Measurements from ENCODE around the gene STIMATE.

Gene STIMATE

GRCh38 chr3:52907497-52907896, 10.1 kb upstream of the STIMATE start:
- Mint-ChIP-seq H3K27ac (no peak overlapping the region), H3K9me3 (no peaks in the 10 kb centered on the region)

GRCh38 chr3:52904552-52904951, 7.2 kb upstream of the STIMATE start:
- ATAC-seq = no peak
- no peak overlapping the region for H3K4me3 Mint-ChIP-seq
- no peaks in the 10 kb centered on the region for H3K27me3 Mint-ChIP-seq
- H3K27ac Mint-ChIP-seq = peak overlapping the region in 1 of 2 donors; percentile 20
- no peak for DNase-seq
- no peaks in the 10 kb centered on the region for H3K4me1 Mint-ChIP-seq
- no peaks in the 10 kb centered on the region for H3K9me3 Mint-ChIP-seq

More at GRCh38 chr3:52907497-52907896, 10.1 kb upstream of the STIMATE start:
- no peak overlapping the region for H3K4me3 Mint-ChIP-seq
- ATAC-seq = no peak
- no peaks in the 10 kb centered on the region for H3K27me3 Mint-ChIP-seq
- DNase-seq = no peak
- no peaks in the 10 kb centered on the region for H3K4me1 Mint-ChIP-seq

DNA sequence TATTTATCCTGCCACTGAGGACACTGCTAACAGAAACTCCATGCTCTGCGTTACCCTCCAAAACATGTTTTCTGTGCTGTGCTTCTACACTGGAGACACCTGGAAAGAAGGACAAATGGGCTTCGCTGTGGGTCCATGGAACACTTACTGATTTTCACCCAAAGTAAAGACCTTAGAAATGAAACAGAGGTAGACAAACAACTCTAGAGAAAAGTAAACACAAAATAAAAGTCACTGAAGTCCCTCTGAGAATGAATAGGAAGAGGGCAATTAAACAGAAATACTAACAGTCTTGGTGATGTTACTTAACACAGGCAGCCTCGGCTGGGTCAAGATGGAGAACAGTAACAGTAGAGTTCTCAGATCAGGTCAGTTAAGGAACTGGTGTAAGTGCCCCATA, 6.7 kb upstream of the STIMATE start:
- Mint-ChIP-seq H3K27me3 (no peaks in the 10 kb centered on the region), H3K27ac (no peak overlapping the region), H3K4me1 (no peaks in the 10 kb centered on the region), H3K4me3 (no peak overlapping the region), H3K9me3 (no peaks in the 10 kb centered on the region)
- ATAC-seq (no peak), DNase-seq (no peak)

- Mint-ChIP-seq H3K4me3 (peak overlapping the region; percentile 95 to 98), H3K27me3 (no peaks in the 10 kb centered on the region), H3K4me1 (peaks cover 52% of the 10 kb centered on the region), H3K9me3 (no peaks in the 10 kb centered on the region), H3K27ac (peak overlapping the region; percentile 66 to 94)
- ATAC-seq = no peak
- no peak for DNase-seq
These were observed 735 bp downstream of the STIMATE start for GRCh38 chr3:52896613-52897012.

DNA sequence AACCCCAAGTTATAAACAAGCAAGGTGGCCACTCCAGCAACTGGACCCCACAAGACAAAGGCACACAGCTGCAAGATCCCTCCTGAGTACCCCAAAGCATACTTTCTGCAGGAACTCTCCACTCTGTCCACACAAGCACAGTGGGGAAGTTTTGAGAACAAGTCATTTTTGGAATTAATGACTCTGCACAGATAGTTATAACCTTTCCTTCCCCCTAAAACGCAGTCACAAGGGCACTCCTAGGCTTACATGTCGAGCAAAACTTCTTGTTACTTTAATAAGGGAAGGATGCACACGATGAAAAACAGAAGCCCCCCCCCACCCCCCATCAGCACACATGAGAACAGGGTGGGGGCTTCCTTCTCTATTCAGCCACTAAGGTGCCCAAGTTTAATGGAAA, 1.2 kb downstream of the STIMATE start:
- Mint-ChIP-seq H3K4me3 (peak overlapping the region; percentile 95 to 98), H3K4me1 (peaks cover 57% of the 10 kb centered on the region), H3K9me3 (no peaks in the 10 kb centered on the region), H3K27me3 (no peaks in the 10 kb centered on the region), H3K27ac (peak overlapping the region; percentile 66 to 94)
- no peak for DNase-seq
- no peak for ATAC-seq

DNA sequence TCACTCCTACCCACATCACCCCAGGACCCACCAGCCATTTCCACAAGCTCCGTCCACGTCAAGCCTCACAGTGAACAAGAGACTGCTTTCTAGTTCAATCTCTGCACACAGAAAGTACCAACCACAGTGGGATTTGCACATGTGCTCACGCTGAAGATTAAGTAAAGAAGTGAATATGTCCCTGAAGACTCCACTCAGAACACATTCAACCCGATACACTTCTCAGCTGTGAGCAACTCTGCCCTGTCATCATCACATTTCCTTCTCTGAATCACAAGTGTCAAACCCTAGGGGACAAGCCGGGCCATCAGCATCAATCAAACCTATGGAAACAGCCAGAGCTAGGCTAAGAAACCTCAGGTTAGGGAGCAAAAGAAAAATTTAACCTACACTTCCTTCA, 1.9 kb downstream of the STIMATE start:
- Mint-ChIP-seq H3K27me3 (no peaks in the 10 kb centered on the region), H3K9me3 (no peaks in the 10 kb centered on the region), H3K4me1 (peaks cover 64% of the 10 kb centered on the region), H3K27ac (no peak overlapping the region), H3K4me3 (peak overlapping the region; percentile 95 to 98)
- ATAC-seq (no peak), DNase-seq (no peak)

DNA sequence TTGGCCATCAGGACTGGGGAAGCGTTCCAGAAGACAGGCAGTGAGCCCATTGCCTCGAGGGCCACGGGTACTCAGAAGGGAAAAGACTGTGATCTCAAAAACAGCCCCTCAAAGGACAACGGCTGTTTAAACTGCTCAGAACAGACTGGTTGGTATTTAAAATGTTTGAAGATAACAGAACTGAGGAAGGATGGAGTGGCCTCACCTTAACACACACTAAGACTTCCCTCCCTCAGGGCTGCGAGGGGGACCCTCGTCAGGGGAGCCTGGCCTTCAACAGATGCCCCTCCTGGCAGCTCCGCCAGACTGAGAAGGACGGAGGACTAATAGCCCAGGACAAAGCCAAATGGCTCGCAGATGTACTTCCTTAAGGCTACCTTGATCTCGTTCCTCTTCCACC, 2.6 kb downstream of the STIMATE start:
- DNase-seq = no peak
- ATAC-seq = no peak
- Mint-ChIP-seq H3K4me1 (peaks cover 71% of the 10 kb centered on the region), H3K27me3 (no peaks in the 10 kb centered on the region), H3K9me3 (no peaks in the 10 kb centered on the region), H3K4me3 (peak overlapping the region in 1 of 2 donors; percentile 6), H3K27ac (no peak overlapping the region)

- Mint-ChIP-seq H3K4me1 (peaks cover 73% of the 10 kb centered on the region), H3K27me3 (no peaks in the 10 kb centered on the region), H3K4me3 (peak overlapping the region; percentile 73 to 76), H3K9me3 (no peaks in the 10 kb centered on the region), H3K27ac (no peak overlapping the region)
- ATAC-seq (no peak), DNase-seq (no peak)
These were observed 3.6 kb downstream of the STIMATE start for GRCh38 chr3:52893723-52894122.

DNA sequence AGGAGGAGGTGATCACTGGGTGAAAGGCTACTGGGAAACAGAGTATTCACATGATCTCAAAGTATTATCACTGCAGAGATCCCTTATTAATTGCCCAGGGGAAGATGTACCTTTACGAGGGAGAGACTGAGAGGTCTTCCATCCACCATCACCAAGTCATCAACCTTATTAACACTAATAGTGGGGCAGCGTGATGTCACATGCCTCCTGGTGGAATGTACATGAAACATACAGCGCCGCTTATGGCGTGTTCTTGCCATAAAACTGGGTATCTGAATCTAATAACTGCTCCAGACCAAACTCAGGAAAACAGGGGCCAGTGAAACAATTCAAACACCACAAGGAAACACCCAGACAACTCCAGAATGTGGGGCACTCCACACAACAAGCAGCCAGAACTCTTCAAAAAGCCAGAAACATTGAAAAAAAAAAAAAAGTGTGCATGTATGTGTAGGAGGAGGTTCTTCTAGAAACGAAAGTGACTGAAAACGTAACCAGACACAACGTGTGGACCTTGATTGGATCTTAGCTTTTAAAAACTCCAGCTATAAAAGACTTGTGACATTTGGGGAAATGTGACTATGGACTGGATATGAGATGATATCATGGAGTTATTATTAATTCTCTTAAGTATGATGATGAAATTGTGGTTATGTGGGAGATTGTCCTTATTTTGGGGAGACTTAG, 4.6 kb downstream of the STIMATE start:
- H3K27me3 Mint-ChIP-seq = no peaks in the 10 kb centered on the region
- peaks cover 73% of the 10 kb centered on the region for H3K4me1 Mint-ChIP-seq
- ATAC-seq = no peak
- H3K9me3 Mint-ChIP-seq = no peaks in the 10 kb centered on the region
- peak overlapping the region; percentile 73 to 76 for H3K4me3 Mint-ChIP-seq
- H3K27ac Mint-ChIP-seq = peak overlapping the region; percentile 34 to 68
- DNase-seq = peak in 1 of 2 donors; percentile 19

- DNase-seq (no peak), ATAC-seq (no peak)
- H3K27me3 Mint-ChIP-seq = no peaks in the 10 kb centered on the region
- H3K4me1 Mint-ChIP-seq = peaks cover 73% of the 10 kb centered on the region
- H3K9me3 Mint-ChIP-seq = no peaks in the 10 kb centered on the region
- no peak overlapping the region for H3K27ac Mint-ChIP-seq
- peak overlapping the region; percentile 73 to 76 for H3K4me3 Mint-ChIP-seq
These were observed 5.1 kb downstream of the STIMATE start for GRCh38 chr3:52892290-52892624.

DNA sequence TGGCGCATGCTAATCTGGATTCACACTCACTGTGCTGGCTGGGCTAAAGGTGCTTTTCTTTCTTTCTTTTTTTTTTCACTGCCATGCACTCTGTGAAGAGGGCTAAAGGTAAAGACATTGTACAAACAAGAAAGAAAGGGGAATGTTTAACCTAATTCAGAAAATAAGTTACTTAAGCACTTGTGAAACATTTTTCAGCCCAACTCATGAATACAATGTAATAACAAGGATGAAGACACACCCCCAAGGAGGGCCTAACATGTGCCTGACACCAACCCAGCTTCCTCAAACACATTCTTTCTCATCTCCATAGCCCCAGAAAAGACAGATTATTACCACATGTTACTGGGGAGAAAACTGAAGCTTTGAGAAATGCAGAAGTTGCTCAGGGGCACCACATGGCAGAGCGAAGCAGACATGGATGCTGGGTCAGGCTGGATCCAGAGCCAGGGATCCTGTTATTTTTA, 5.7 kb downstream of the STIMATE start:
- peaks cover 72% of the 10 kb centered on the region for H3K4me1 Mint-ChIP-seq
- H3K27me3 Mint-ChIP-seq = no peaks in the 10 kb centered on the region
- H3K4me3 Mint-ChIP-seq = peak overlapping the region; percentile 76 to 79
- H3K27ac Mint-ChIP-seq = peak overlapping the region in 1 of 2 donors; percentile 79
- DNase-seq = no peak
- H3K9me3 Mint-ChIP-seq = no peaks in the 10 kb centered on the region
- peak; percentile 47 for ATAC-seq

GRCh38 chr3:52891164-52891563, 6.2 kb downstream of the STIMATE start:
- Mint-ChIP-seq H3K27ac (peak overlapping the region; percentile 79 to 91), H3K4me3 (peak overlapping the region; percentile 76 to 79), H3K27me3 (no peaks in the 10 kb centered on the region), H3K9me3 (no peaks in the 10 kb centered on the region), H3K4me1 (peaks cover 67% of the 10 kb centered on the region)
- ATAC-seq = peak; percentile 89
- DNase-seq = peak; percentile 54 to 82

- Mint-ChIP-seq H3K4me3 (peak overlapping the region; percentile 44 to 49), H3K9me3 (no peaks in the 10 kb centered on the region), H3K27me3 (no peaks in the 10 kb centered on the region), H3K4me1 (peaks cover 67% of the 10 kb centered on the region), H3K27ac (peak overlapping the region in 1 of 2 donors; percentile 79)
- DNase-seq (peak; percentile 33 to 57), ATAC-seq (peak; percentile 46)
These were observed 6.6 kb downstream of the STIMATE start for GRCh38 chr3:52890735-52891134.

GRCh38 chr3:52889901-52890300, 7.4 kb downstream of the STIMATE start:
- no peak for DNase-seq
- no peaks in the 10 kb centered on the region for H3K27me3 Mint-ChIP-seq
- peak overlapping the region in 1 of 2 donors; percentile 2 for H3K27ac Mint-ChIP-seq
- H3K4me3 Mint-ChIP-seq = no peak overlapping the region
- ATAC-seq = no peak
- no peaks in the 10 kb centered on the region for H3K9me3 Mint-ChIP-seq
- peaks cover 59% of the 10 kb centered on the region for H3K4me1 Mint-ChIP-seq

DNA sequence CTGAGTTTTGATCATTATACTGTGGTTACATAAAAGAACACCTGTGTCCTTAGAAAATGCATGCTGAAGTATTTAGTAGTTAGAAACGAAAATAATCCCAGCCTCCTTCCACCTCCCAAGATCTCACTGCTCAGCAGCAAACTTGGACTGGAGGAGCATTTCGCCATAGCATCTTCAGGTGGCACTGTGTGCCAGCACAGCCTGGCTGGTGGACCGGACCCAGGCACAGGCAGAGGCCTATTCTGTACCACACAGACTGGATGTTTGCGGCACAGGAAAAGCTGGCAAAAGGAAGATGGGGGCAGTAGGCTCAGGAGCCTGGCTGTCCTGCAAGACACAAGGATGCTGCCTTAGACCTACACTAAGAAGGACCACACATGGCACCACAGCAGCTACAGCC, 10.2 kb downstream of the STIMATE start:
- peaks cover 49% of the 10 kb centered on the region for H3K4me1 Mint-ChIP-seq
- ATAC-seq (no peak), DNase-seq (no peak)
- H3K27ac Mint-ChIP-seq = no peak overlapping the region
- no peak overlapping the region for H3K4me3 Mint-ChIP-seq
- no peaks in the 10 kb centered on the region for H3K9me3 Mint-ChIP-seq
- no peaks in the 10 kb centered on the region for H3K27me3 Mint-ChIP-seq

DNA sequence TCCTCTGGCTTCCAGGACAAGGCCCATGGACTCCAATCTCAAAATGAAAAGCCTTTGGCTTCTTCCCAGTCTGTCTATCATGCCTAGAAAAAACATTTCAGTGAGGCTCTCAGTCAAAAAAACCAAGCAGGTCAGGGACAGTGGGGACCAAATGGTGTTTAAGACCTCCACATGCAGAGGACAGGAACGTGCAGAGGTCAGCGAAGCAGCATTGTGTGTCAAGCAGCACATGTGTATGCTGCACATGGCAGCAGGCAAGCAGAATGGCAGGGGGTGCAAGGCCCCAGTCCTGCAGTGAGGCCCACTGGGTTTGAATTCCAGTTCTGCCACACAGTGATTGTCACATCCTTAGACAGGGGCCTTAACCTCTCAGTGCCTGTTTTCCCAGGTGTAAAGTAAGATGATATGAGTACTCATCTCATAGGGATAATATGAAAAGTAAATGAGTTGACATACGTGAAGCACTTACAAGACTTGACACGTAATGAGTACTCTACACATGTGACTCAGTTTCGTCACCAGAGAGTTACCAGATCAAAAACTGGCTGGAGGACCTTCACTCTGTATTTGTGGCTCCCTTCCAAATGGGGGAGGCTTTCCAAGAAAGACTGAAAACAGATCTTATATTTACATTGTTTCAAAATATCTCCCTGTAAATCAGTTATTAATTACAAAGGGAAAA, 11.2 kb downstream of the STIMATE start:
- no peak for ATAC-seq
- Mint-ChIP-seq H3K27me3 (no peaks in the 10 kb centered on the region), H3K4me1 (peaks cover 43% of the 10 kb centered on the region), H3K27ac (no peak overlapping the region), H3K9me3 (no peaks in the 10 kb centered on the region), H3K4me3 (no peak overlapping the region)
- DNase-seq = no peak
